ENCODE measurements around the gene CHMP5.

Gene CHMP5

DNA sequence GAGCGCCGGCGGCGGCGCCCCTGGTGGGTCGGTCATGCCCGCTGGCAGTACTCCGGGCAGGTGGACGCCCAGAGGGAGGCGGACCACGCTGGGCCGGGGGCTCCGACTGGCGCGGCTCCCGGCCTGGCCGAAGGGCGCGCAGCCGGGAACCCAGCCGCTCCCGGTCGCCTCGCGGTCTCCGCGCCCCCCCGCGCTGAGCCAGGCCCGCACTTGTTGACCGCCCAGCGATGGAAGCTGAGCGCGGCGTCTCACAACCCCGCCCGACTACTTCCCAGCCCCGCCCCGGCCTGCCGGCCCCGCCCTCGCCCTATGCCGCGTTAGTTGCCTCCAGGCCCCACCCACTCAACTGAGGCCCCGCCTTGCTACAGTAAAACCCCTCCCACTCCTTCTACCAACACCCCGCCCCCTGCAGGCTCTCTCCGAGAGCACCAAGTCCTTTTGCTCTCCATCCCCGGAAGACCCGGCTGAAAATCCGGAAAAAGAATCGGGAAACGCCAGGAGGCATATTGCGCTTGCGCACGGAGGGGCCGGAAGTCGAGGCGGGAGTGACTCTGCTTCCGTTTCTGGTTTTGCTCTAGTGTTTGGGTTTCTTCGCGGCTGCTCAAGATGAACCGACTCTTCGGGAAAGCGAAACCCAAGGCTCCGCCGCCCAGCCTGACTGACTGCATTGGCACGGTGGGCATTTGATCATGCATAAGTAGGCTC is at the start of gene CHMP5, which contains the start of gene BAG1:
TSS of gene CHMP5 (plus strand) at position 577 of the 705 bp plus-strand sequence. CDS start at position 607, 30 bp downstream.
TSS of gene BAG1 (minus strand) at position 236 of the 705 bp plus-strand sequence.
- DNase-seq (ENCODE audit: low read depth, low spot score), result peak; percentile 97

DNA sequence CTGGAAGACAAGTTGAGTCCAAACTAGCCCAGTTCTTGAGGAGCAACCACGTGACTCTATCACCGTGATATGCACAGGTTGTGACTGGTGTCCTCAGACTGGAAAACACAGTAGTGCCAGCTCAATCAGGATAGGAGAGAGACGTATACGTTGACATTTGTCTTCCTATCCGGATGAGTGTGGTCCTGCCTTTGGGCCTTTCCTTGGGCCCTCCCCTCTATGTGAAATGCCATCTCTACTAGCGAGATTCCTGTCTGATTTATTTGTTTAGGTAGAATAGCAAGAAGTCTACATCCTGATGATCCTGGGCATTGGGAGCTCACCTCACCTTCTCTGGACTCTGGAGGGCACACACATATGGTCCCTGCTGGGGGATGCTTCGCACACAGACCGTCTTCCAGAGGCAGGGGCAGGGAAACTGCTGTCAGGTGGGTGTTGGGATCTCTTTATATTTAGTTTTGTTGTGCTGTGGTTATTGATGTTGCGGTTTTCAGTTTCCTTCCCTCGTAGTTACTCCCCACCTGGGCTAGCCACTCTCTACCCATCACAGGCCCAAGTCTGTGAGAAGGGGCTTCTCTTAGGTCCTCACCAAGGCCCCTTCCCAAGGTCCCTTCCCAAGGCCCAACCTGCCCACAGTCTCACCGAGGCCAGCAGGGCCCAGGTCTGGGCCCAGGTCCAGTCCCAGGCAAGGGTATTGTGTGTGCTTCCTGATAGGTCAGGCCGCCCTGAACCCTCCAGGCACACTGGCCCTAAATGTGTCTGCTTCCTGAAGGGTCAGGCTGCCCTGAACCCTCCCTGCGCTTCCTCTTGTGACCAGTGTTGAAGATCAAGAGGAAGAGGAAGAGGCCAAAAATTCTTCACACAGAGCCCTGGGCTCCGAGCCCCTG is 43.9 kb upstream of the CHMP5 start:
- no peak for DNase-seq (ENCODE audit: low read depth, low spot score)

DNA sequence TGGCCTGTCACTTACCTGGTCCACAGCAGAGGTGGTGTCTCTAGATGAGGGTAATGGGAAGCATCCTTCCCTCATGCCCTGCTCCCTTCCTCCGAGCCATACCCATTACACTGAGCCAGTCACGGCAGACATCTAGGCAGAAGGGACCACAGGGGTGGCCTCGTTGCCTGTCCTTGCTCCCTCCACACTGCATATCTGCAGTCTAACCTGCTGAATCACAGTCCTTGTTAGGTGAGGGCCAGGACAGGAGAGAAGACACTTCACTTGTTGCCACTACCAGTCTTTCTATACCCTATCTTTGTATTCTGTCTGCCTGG is 43.3 kb upstream of the CHMP5 start:
- no peak for DNase-seq (ENCODE audit: low read depth, low spot score)

DNA sequence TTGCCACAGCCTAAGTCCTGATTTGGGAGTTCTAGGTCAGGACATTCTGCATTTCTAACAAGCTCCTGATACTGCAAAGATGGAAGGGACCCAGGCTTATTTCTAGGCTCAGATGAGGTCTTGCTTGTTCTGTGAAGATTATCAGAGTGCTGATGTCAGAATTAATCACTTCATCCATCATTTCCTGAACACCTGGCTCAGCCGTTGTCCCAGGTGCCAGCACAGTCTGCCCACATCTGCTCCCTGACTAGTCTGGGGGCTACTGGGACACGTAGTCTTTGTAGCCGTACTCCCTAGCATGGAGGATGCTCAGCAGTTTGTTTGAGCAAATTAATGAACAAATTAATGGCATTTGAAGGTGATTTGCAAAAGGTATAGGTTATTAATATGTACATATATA is 42.8 kb upstream of the CHMP5 start:
- no peak for DNase-seq (ENCODE audit: low read depth, low spot score)

DNA sequence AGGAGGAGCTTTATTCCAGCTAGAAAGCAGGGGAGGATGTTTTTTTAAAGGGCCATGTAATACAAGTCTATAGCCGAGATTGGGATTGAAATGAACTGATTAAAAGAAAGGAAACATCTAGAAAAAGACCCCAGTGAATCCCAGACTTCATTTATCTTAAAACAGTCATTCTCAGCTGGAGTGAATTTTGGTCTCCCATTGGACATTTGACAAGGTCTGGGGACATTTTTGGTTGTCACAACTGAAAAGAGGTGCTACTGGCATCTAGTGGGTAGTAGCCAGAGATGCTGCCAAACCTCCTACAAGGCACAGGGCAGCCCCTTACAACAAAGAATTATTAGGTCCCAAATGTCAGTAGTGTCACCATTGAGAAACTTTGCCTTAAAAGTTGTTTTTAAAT is 41.2 kb upstream of the CHMP5 start:
- no peak for DNase-seq (ENCODE audit: low read depth, low spot score)

DNA sequence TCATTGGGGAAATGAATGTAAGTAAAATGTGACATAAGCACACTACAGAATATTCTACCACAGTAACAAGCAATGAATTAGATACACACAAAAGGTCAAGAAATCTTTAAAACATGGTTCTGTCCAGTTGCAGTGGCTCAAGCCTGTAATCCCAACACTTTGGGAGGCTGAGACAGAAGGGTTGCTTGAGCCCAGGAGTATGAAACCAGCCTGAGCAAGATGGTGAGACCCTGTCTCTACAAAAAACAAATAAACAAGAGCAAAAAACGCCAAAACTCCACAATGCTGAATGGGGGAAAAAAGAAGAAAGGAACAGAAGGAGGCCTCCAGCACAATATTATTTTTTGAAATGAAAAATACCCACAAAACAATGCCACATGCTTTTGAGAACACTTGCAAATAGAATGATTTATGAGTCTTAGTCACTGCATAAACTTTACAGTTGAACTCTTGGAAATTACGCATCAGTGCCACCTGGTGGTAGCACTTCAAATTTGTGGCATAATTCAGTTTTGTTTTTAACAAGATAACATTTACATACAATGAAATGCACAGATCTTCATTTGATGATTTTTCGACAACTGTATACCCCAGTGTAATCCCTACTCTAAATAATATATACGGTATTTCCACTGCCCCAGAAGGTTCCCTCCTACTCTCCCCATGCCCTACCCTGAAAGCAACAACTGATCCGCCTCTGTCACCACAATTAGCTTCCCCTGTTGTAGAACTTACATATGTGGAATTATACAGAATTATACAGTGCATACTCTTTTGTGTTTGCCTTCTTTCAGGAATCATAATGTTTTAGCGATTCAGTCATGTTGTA is 39.3 kb upstream of the CHMP5 start:
- DNase-seq (ENCODE audit: low read depth, low spot score), result peak; percentile 36

DNA sequence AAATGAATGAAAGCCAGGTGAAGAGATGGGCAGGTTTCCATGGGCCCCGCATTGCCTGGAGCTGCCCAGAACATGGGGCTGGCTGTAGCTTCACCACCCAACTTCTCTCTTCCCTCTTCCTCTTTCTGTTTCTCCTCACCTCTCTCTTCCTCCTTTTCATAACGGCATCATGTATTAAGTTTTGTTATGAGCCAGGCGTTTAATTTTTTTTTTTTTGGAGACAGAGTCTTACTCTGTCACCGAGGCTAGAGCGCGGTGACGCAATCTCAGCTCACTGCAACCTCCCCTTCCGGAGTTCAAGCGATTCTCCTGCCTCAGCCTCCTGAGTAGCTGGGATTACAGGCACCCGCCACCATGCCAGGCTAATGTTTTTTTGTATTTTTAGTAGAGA is 37.8 kb upstream of the CHMP5 start:
- DNase-seq (ENCODE audit: low read depth, low spot score), result no peak

DNA sequence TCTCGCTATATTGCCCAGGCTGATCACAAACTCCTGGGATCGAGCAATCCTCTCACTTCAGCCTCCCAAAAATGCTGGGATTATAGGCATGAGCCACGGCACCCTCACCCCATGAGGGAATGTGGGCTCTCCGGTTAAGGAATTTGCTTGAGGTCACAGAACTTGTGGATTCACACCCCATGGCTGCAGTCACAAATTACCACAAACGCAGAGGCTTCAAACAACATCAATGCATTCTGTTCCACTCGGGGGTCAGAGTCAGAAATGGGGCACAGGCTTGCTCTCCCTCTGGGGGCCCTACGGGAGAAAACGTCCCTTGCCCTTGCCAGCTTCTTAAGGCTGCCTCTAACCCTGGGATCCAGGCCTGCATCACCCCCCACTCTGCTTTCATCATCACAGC is 37.1 kb upstream of the CHMP5 start:
- no peak for DNase-seq (ENCODE audit: low read depth, low spot score)

DNA sequence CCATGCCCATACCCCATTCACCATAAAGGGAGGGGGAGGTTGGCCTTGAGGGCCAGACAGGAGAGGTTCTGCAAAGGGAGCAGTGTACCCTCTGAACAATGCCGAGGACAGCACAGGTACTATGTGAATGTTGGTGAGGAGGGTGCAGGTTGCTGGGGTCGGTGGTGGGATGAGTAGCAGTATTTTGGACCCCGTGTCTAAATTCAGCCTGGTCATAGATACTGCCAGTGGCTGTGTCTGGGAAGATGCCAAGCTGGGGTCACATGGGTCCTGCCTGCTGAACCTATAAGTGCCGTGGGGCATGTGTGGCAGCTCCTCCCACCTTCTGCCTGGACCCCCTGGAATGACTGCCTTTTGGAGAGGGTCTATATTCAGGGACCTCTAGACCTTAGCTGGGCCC is 36.2 kb upstream of the CHMP5 start:
- no peak for DNase-seq (ENCODE audit: low read depth, low spot score)

DNA sequence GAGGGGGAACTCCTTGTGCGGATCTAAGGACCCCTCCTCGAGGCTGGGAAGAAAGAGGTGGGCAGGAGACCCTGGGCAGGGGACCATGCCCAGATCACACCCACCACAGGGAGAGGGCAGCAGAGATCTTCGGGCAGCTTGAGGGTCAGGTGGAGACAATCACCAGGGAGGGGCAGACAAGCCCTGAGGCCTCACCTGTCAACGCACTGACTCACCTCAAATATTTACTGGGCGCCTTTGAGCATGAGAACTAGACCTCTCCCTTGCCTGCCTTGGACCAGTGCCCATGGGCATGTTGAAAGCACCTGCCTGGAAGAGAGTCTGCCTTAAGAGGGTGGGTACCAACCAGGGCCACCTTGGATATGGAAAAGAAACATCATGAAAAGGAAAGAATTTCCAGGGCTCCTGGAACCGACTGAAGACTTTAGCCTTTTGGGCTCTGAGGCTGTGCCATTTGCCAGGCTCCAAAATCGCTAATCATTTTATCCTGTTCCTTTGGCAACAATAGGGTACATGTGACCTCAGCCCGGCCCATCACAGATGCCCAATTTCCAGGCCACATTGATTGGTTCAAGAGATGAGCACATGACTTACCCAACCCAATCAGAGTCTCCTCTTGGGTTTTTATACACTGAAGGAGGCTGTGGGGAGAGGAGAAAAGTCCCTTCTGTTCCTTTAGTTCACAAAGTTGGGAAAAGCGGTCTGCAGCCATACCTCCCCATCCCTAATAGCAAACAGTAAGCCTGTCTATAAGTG is 35.3 kb upstream of the CHMP5 start:
- no peak for DNase-seq (ENCODE audit: low read depth, low spot score)

DNA sequence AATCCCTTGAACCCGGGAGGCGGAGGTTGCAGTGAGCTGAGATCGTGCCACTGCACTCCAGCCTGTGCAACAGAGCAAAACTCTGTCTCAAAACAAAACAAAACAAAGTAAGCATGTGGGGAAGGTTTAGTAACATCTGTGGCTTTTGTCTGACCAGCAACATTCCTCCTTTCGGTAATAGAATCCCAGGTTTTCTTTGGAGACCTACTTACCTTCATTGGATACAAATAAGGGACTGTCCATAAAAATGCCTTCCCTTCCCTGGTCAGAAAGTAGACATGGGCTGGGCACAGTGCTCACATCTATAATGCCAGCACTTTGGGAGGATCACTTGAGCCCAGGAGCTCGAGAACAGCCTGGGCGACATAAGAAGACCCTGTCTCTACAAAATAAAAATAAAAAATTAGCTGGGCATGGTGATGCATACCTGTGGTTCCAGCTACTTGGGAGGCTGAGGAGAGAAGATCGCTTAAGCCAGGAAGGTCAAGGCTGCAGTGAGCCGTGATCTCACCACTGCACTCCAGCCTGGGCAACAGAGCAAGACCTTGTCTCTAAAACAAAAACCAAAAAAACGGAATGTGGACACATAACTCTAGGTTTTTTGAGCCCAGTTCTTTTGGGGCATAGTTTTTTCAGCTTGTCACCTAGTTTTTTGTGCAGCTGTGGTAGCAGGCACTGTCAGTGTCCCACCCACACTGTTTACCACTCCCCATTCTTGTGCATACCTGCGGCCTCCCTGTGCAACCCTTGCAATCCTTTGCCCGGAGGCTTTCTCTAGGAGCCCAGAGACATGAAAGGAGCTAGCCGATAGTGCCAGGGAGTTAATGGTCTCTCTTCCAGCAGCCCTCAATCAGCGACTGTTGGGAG is 33.9 kb upstream of the CHMP5 start:
- no peak for DNase-seq (ENCODE audit: low read depth, low spot score)

DNA sequence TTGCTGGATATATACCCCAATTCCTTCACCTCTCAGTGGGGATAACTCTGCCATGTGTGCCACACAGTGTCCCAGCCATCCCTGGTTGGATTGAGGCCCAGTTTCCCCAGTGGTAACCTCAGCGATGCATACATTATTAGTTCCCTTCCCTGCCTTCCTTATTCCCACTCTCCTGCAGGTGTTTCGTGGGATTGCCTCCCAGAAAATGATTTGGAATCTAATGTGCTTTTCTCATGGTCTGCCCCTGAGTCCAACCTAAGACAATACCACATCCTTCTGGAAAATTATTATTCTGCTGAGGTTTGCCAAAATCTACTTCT is 33.3 kb upstream of the CHMP5 start:
- DNase-seq (ENCODE audit: low read depth, low spot score), result no peak

DNA sequence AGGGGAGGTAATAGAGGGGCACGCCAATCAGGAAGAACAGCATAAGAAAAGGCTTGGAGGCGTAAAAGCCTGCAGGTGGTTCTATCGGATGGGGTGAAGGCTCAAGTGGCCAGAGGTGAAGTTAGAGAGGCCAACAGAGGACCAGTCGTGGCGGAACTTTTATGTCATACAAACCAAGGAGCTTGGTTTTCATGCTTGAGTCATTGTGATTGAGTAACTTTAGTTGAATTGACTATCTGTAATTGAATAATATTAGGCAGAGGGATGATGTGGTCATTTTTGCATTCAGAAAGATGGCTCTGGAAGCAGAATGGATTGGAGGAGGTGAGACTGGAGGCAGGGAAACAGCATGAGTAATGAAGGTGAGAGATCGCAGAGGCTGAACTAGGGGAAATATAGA is 32.0 kb upstream of the CHMP5 start:
- DNase-seq (ENCODE audit: low read depth, low spot score), result no peak

DNA sequence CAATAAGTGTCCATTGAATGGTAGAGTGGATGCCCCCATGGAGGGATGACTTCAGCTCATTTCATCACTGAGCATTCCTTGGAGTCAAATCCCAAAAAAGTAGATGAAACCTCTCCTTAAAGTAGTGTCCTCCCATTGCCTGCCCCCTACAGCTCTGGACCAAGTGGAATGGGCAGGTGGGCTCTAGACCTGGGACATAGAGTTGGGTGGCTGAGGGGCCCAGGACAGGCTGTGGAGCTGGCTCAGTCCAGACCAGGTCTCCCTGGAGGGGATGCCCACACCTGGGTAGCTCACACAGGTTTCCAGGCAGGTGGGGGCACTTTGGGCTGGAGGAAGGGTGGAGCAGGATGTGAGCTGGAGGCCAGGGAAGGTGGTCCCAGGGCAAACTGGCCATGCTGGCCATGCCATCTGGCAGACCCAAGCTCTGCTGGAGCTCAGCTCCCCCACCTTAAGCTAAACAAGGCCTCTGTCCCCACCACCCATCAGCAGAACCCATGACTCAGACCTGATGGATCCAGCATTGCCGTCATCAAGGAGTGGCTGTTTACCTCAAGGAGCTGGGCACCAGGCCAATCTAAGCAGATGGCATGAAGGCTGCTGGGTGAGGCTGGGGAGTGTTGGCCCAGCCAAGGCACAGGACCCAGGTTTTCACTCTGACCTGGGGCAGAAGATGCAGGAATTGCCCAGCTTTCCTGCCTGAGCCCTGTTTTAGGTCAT is 31.1 kb upstream of the CHMP5 start:
- peak; percentile 84 for DNase-seq (ENCODE audit: low read depth, low spot score)

DNA sequence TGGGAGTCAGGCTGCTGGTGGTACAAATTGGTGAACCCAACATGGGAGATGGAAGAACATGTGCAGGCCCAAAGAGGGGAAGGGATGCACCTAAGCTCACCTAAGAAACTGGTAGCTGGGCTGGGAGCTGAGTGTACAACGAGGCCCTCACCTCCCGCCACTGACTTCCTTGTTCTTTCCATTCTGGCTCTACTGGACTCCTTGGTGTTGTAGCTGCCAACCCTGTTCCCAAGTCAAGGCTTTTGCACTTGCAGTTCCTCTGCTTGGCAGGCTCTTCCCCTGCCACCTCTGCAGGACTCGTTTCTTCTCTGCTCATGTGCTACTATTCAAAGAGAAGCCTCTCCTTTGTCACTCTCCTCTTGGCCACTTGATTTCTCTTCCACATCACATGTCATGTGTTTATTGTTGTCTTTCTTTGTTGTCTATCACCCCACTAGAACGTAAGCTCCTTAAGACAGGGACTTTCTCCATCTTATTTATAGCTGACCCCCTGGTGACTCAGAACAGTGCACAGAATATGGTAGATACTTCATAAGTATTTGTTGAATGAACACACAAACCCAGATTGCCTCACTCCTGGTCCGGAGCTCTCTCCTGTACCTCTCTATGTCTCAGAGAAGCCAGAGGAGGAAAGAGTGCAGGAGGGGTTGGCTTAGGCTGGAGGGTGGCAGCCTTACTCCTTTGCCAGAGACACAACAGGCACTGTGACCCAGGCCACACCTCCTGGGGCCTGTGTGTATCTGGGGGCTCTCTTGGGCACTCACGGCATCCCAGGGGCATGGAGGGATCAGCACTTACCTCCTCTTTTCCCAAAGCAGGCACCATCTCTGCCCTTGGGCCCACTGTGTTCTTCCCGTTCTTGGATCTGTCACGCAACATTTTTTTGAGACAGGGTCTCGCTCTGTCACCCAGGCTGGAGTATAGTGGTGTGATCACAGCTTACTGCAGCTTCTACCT is 30.1 kb upstream of the CHMP5 start:
- no peak for DNase-seq (ENCODE audit: low read depth, low spot score)

DNA sequence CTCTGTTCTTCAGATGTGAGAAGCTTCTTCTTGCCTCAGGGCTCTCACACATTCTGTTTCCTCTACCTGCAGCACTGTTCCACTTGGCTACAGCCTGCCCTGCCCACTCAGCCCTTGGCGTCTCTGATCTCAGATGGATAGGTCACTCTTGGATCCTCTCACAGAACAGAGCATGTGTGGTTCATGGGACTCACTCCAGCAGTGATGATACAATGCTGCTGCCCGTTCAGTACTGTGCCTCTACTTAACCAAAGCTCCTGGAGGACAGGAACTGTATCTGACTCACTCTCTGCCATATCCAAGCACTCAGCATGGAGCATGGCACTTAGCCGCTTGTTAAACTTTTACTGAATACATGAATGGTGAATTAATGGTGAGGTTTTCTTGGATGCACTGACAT is 28.3 kb upstream of the CHMP5 start:
- no peak for DNase-seq (ENCODE audit: low read depth, low spot score)

DNA sequence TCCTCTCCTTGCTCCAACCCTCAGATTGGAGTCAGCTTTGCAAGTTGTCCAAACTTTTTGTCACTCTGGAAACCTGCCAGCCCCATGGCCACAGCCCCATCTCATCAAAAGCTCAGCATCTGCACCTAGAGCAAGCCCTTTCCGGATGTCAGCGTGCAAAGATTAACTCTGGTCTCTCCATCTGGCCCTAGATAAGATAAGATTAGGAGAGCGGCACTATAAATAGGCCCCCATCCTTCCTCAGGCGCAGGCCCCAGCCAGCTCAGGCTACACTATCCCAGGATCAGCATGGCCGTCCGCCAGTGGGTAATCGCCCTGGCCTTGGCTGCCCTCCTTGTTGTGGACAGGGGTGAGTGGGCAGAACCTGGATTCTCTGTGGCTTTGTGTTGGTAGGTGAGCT is 24.9 kb upstream of the CHMP5 start, which contains the start of gene SPINK4:
TSS of gene SPINK4 (plus strand) at position 247 of the 400 bp plus-strand sequence. CDS start at position 289, 42 bp downstream.
- no peak for DNase-seq (ENCODE audit: low read depth, low spot score)

DNA sequence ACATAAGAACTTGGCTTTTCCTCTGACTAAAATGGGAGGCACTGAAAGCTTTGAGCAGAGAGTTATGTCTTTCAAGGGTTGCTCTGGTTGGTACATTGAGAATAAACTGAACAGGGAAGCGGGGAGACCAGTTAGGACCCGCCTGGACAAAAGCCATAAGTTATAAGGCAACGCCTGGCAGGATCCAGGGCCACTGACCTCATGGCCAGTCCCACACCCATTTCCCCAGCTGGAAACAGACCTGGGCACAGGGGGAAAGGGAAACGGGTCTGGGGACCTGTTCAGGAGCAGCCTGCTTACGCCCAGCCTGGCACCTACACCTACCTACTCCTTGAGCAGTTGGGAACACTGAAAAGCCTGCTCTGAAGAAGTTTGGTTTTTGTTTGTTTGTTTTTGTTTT is 23.6 kb upstream of the CHMP5 start:
- DNase-seq (ENCODE audit: low read depth, low spot score), result no peak

Measured in brain pericyte (primary cell).